Measurements from ENCODE around the gene ADGRL3. TPM values are rescaled to one million over a fixed set of nuclear protein-coding genes. Genes with fewer than 3 reads are reported as not detected.

Gene ADGRL3
- total and polyA plus RNA-seq, 4 donors: 0.07 to 1.7 (median 0.82) TPM

- Histone ChIP-seq H3K36me3 (ENCODE audit: control insufficient read depth in 4 of 4, insufficient read depth in 3 of 4, low read depth in 1 of 4, low read length in 3 of 4) (no peaks in the 10 kb centered on the region), H3K4me3 (ENCODE audit: low read depth in 1 of 3, low read length in 3 of 3) (no peak overlapping the region), H3K9me3 (ENCODE audit: control insufficient read depth in 4 of 4, low read length in 3 of 4) (no peaks in the 10 kb centered on the region), H3K27ac (ENCODE audit: low read depth in 1 of 2, low read length in 2 of 2) (no peak overlapping the region), H3K9ac (ENCODE audit: low read depth in 1 of 2, low read length in 2 of 2) (no peak overlapping the region), H3K4me1 (ENCODE audit: control insufficient read depth in 4 of 4, insufficient read depth in 4 of 4, low read length in 3 of 4) (no peaks in the 10 kb centered on the region), H3K27me3 (ENCODE audit: control insufficient read depth in 4 of 4, insufficient read depth in 4 of 4, low read length in 3 of 4) (no peaks in the 10 kb centered on the region)
- 60% methylated on average over 3 of the region's 3 CpGs for WGBS
- no peak for TF ChIP-seq FOXA1 (IDR thresholded peaks at IDR 0.05)
- TF ChIP-seq MAX (IDR thresholded peaks at IDR 0.05): no peak
- no peak for TF ChIP-seq RXRA (IDR thresholded peaks at IDR 0.05)
- no peak for TF ChIP-seq EGR1 (IDR thresholded peaks at IDR 0.05; ENCODE audit: low read depth in 2 of 2)
- TF ChIP-seq, protein P1, sequence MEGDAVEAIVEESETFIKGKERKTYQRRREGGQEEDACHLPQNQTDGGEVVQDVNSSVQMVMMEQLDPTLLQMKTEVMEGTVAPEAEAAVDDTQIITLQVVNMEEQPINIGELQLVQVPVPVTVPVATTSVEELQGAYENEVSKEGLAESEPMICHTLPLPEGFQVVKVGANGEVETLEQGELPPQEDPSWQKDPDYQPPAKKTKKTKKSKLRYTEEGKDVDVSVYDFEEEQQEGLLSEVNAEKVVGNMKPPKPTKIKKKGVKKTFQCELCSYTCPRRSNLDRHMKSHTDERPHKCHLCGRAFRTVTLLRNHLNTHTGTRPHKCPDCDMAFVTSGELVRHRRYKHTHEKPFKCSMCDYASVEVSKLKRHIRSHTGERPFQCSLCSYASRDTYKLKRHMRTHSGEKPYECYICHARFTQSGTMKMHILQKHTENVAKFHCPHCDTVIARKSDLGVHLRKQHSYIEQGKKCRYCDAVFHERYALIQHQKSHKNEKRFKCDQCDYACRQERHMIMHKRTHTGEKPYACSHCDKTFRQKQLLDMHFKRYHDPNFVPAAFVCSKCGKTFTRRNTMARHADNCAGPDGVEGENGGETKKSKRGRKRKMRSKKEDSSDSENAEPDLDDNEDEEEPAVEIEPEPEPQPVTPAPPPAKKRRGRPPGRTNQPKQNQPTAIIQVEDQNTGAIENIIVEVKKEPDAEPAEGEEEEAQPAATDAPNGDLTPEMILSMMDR (IDR thresholded peaks at IDR 0.05; ENCODE audit: low read depth, low read length, missing input control): no peak
- TF ChIP-seq TAF1 (conservative IDR thresholded peaks at IDR 0.05): no peak
- no peak for TF ChIP-seq ATF3 (IDR thresholded peaks at IDR 0.05)
- TF ChIP-seq, protein P2, sequence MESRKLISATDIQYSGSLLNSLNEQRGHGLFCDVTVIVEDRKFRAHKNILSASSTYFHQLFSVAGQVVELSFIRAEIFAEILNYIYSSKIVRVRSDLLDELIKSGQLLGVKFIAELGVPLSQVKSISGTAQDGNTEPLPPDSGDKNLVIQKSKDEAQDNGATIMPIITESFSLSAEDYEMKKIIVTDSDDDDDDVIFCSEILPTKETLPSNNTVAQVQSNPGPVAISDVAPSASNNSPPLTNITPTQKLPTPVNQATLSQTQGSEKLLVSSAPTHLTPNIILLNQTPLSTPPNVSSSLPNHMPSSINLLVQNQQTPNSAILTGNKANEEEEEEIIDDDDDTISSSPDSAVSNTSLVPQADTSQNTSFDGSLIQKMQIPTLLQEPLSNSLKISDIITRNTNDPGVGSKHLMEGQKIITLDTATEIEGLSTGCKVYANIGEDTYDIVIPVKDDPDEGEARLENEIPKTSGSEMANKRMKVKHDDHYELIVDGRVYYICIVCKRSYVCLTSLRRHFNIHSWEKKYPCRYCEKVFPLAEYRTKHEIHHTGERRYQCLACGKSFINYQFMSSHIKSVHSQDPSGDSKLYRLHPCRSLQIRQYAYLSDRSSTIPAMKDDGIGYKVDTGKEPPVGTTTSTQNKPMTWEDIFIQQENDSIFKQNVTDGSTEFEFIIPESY (IDR thresholded peaks at IDR 0.05): no peak
- TF ChIP-seq REST (IDR thresholded peaks at IDR 0.05): no peak
- no peak for TF ChIP-seq RAD21 (IDR thresholded peaks at IDR 0.05)
- TF ChIP-seq JUND (IDR thresholded peaks at IDR 0.05): no peak
- no peak for TF ChIP-seq FOXA2 (IDR thresholded peaks at IDR 0.05)
- no peak for TF ChIP-seq HNF4G (IDR thresholded peaks at IDR 0.05)
- no peak for DNase-seq (ENCODE audit: low spot score)
Measured at GRCh38 chr4:61473306-61473705, 273.2 kb downstream of the ADGRL3 start.

- H3K9ac ChIP-seq (ENCODE audit: low read depth in 1 of 2, low read length in 2 of 2): no peak overlapping the region
- H3K9me3 ChIP-seq (ENCODE audit: control insufficient read depth in 4 of 4, low read length in 3 of 4): no peaks in the 10 kb centered on the region
- H3K27ac ChIP-seq (ENCODE audit: low read depth in 1 of 2, low read length in 2 of 2): no peak overlapping the region
- H3K4me1 ChIP-seq (ENCODE audit: control insufficient read depth in 4 of 4, insufficient read depth in 4 of 4, low read length in 3 of 4): no peaks in the 10 kb centered on the region
- no peaks in the 10 kb centered on the region for H3K36me3 ChIP-seq (ENCODE audit: control insufficient read depth in 4 of 4, insufficient read depth in 3 of 4, low read depth in 1 of 4, low read length in 3 of 4)
- no peaks in the 10 kb centered on the region for H3K27me3 ChIP-seq (ENCODE audit: control insufficient read depth in 4 of 4, insufficient read depth in 4 of 4, low read length in 3 of 4)
- no peak for DNase-seq (ENCODE audit: low spot score)
- no peak overlapping the region for H3K4me3 ChIP-seq (ENCODE audit: low read depth in 1 of 3, low read length in 3 of 3)
- TF ChIP-seq REST (IDR thresholded peaks at IDR 0.05) (no peak), HNF4G (IDR thresholded peaks at IDR 0.05) (no peak), TAF1 (conservative IDR thresholded peaks at IDR 0.05) (no peak), EGR1 (IDR thresholded peaks at IDR 0.05; ENCODE audit: low read depth in 2 of 2) (no peak), RXRA (IDR thresholded peaks at IDR 0.05) (no peak), JUND (IDR thresholded peaks at IDR 0.05) (no peak), SP1 (IDR thresholded peaks at IDR 0.05) (no peak), FOXA2 (IDR thresholded peaks at IDR 0.05) (no peak), ATF3 (IDR thresholded peaks at IDR 0.05) (no peak), NR2F2 (IDR thresholded peaks at IDR 0.05) (no peak), RAD21 (IDR thresholded peaks at IDR 0.05) (no peak), MAX (IDR thresholded peaks at IDR 0.05) (no peak), HNF4A (conservative IDR thresholded peaks at IDR 0.05) (no peak), YY1 (IDR thresholded peaks at IDR 0.05) (no peak)
- TF ChIP-seq, protein P2 (IDR thresholded peaks at IDR 0.05): no peak
Measured at GRCh38 chr4:61478340-61478739, 278.2 kb downstream of the ADGRL3 start.

Measured in liver (tissue), 9 donors.